PC-3 (cell line): Measurements from ENCODE around the gene FER1L5.

Experiments used
- CTCF ChIP-seq: fragments of 300-600 bp; sonication (generic); conservative IDR thresholded peaks from 2 replicates; pipeline ENCODE4 v1.5.1; 2017; ENCODE audit warnings: antibody characterized with exemption, low read depth, mild to moderate bottlenecking, low read length
- EZH2 ChIP-seq: fragments of 300-600 bp; sonication (generic); IDR thresholded peaks from one replicate; pipeline ENCODE4 v1.6.1; 2017; ENCODE audit warnings: antibody characterized with exemption, mild to moderate bottlenecking, low read length; ENCODE audit not compliant: unreplicated experiment

DNA sequence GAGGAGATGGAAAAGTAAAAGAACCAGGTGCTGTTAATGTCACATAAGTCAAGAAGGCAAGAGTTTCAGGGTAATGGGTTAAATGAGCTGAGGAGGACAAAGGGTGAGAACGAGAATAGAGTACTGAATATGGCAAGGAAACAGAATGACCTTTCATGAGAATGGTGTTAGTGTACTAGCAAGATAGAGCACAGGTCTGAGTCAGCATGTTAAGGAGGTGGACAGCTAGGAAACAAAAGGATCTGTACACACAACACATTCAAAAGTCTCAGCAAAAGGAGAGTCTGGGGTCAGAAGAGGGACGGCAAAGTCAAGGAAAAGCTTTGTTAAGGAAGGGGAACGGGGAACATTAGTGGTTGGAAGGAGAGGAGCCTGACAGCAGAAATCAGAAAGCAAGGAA lies 68.4 kb downstream of the FER1L5 start:
- TF ChIP-seq CTCF (no peak), EZH2 (no peak)
